HG02759 (cell line): ENCODE data around the gene CFHR1.
"Not testable (repeated sequence)": the region's sequence is repeated elsewhere in the genome, so short reads cannot be mapped to it uniquely, and the experiment has no call there.

Source experiments
- ATAC-seq: cut with Tn5 transposase; IDR thresholded peaks from one replicate; pipeline ENCODE4 v1.9.1; 2021; ENCODE audit warnings: mild to moderate bottlenecking, moderate library complexity; ENCODE audit not compliant: unreplicated experiment

Gene CFHR1

DNA sequence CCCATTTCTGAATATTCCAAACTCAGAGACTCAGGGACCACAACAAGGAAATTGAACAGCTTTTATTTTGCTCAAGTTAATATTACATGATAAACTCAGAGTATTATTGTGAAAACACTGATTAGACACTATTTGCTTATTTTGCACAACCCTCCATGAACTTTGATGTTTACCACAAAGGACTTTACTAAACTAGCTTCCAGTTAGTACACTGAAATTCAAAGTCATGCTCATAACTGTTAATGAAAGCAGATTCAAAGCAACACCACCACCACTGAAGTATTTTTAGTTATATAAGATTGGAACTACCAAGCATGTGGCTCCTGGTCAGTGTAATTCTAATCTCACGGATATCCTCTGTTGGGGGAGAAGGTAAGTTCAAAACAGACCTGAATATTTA, at the start of gene CFHR1:
Gene CFHR1 (plus strand): TSS at position 201 of the 400 bp plus-strand sequence. CDS start 114 bp downstream, at position 315.
- ATAC-seq = not testable (repeated sequence)

- ATAC-seq = not testable (repeated sequence)
Observed at GRCh38 chr1:196769823-196770222, 49.7 kb upstream of the CFHR1 start.

- ATAC-seq = no peak
Observed at GRCh38 chr1:196773713-196774112, 45.8 kb upstream of the CFHR1 start.

GRCh38 chr1:196774175-196774574, 45.4 kb upstream of the CFHR1 start:
- no peak for ATAC-seq

DNA sequence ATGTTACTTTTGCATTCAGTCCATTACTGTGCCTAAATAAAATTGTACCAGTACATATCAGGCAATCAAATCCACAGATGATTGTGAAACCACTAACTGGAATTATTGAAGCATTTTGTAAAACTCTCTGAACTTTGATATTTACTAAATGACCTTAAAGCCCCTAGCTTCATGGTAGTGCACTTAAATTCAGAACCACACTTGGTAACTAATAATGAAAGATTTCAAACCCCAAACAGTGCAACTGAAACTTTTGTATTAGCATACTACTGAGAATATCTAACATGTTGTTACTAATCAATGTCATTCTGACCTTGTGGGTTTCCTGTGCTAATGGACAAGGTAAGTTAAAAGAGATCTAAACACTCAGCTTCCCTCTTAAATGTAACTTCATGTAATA, 44.9 kb upstream of the CFHR1 start, which contains the start of gene CFHR3:
Gene CFHR3 (plus strand): TSS at position 238 of the 400 bp plus-strand sequence. CDS start 47 bp downstream, at position 285.
- no peak for ATAC-seq

GRCh38 chr1:196777603-196778002, 41.9 kb upstream of the CFHR1 start:
- ATAC-seq = no peak

- ATAC-seq = no peak
Observed at GRCh38 chr1:196779093-196779492, 40.4 kb upstream of the CFHR1 start.

DNA sequence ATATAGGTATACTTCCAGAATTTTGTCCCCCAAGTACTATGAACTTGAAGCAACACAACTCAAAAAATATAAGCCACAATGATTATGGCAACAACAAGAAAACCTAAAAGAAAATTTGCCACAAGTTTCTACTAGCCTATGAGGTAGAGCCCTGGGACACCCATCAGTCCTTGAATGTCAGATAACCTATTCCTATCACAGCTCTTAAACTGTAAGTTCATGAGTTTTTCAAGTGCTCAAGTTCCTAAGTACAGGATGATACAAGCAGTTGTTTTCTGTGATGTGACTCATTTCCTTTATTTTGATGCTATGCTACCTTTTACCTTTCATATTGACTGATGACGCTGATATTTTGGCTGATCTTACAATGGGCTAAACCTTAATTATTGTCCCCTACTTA, 28.3 kb upstream of the CFHR1 start:
- ATAC-seq = not testable (repeated sequence)

DNA sequence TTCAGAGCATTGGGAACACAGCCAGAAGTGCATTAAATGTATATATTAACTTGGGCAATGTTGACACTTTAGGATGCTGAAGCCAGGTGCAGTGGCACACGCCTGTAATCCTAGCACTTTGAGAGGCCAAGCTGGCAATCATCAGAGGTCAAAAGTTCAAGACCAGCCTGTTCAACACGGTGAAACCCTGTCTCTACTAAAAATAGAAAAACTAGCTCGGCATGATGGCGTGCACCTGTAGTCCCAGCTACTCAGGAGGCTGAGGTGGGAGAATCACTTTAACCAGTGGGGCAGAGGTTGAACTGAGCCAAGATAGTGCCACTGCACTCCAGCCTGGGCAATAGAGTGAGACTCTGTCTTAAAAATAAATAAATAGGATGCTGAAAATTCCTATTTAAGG, 25.4 kb upstream of the CFHR1 start:
- ATAC-seq = not testable (repeated sequence)

- no peak for ATAC-seq
Observed at GRCh38 chr1:196797891-196798290, 21.6 kb upstream of the CFHR1 start.

- ATAC-seq = not testable (repeated sequence)
Observed at GRCh38 chr1:196801920-196802319, 17.6 kb upstream of the CFHR1 start.

DNA sequence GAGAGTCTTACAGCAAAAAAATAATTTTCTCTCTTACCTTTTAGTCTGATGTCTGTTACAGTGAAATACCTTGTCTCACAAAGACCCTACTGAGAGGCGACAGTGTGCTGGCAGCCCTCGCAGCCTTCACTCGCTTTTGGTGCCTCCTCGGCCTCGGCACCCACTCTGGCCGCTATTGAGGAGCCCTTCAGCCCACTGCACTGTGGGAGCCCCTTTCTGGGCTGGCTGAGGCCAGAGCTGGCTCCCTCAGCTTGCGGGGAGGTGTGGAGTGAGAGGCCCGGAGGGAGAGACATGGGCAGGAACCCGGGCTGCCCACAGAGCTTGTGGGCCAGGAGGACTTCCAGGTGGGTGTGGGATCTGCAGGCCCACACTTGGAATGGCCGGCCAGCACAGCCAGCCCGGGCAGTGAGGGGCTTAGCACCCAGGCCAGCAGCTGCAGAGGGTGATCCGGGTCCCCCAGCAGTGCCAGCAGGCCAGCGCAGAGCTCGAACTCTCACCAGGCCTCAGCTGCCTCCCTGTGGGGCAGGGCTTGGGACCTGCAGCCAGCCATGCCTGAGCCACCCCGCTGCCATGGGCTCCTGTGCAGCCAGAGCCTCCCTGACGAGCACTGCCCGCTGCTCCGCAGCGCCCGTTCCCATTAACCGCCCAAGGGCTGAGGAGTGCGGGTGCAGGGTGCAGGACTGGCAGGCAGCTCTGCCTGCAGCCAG, 10.8 kb upstream of the CFHR1 start:
- no peak for ATAC-seq

DNA sequence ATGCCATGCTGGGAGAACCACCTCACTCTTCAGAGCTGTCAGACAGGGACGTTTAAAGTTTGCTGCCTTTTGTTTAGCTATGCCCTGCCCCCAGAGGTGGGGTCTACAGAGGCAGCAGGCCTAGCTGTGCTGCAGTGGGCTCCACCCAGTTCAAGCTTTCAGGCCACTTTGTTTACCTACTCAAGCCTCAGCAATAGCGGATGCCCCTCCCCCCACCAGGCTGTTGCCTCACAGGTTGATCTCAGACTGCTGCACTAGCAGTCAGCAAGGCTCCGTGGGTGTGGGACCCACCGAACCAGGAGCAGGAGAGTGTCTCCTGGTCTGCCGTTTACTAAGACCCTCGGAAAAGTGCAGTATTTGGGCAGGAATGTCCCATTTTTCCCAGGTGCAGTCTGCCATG, 2.1 kb upstream of the CFHR1 start:
- not testable (repeated sequence) for ATAC-seq

DNA sequence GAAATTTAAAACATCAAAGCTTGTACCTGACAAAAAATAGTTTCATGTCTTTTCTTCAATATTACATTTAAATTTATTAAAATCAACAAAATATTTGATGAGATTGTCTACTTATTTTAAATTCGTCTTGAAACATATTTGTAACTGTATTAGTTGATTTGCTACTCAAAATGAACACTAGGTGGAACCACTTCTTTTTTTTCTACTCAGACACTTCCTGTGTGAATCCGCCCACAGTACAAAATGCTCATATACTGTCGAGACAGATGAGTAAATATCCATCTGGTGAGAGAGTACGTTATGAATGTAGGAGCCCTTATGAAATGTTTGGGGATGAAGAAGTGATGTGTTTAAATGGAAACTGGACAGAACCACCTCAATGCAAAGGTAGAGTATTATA, 8.3 kb downstream of the CFHR1 start:
- ATAC-seq = peak; percentile 99

GRCh38 chr1:196849613-196850492, 30.3 kb downstream of the CFHR1 start:
- ATAC-seq = not testable (repeated sequence)

DNA sequence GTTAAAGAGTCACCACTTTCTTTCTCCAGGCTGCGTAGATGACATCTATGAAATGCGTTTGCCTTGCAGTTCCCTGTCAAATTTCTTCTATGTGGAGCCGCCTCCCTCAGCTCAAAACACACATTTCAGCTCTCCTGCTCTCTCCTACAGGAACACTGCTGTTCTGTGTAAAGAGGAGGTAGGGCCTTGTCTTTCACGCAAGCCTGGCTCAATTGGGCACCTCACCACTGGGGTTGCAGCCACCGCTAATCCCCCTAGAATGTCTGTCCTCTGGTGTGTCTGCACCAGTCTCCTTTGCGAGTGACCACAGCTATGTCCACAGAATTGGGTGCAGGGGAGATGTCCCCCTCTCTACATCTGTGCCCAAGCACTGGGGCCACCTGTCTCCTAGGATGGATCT, 36.5 kb downstream of the CFHR1 start:
- ATAC-seq = no peak

GRCh38 chr1:196857188-196857587, 37.7 kb downstream of the CFHR1 start:
- ATAC-seq = no peak

DNA sequence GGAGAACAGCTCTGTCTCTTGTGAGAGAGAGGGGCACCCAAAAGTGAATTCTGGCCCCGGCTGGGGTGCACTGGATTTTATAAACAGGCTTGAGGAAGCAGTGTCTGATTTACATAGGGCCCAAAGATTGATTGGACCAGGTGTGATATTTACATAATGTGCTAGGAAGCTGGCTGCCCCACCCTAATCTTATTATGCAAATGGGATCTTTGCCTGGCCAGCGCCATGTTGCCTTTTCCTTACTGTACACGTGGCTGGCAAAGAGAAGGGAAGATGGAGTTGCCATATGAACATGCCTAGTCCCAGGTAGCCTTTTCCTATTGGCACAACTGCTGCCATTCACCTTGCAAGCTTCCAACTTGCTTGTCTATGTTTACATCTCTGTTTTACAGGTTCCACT, 39.3 kb downstream of the CFHR1 start:
- ATAC-seq = no peak

DNA sequence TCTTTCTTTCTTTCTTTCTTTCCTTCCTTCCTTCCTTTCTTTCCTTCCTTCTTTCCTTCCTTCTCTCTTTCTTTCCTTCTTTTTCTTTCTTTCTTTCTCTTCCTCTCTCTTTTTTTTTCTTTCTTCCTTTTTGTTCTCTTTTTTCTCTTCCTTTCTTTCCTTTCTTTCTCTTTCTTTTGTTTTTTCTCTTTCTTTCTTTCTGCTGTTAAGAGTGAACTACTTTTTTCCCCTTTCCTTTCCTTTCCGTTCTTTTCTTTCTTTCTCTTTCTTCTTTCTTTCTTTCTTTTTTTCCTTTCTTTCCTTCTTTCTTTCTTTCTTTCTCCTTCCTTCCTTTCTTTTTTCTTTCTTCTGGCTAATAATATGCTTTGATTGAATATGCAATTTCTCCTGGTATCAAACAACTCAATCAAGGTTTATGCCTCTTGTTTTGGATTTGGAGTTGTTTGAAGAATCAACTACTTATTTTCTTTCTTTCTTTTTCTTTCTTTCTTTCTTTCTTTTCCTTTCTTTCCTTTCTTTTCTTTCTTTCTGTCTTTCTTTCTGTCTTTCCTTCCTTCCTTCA, 40.9 kb downstream of the CFHR1 start:
- ATAC-seq = no peak

- ATAC-seq = no peak
Observed at GRCh38 chr1:196861429-196861828, 41.9 kb downstream of the CFHR1 start.

DNA sequence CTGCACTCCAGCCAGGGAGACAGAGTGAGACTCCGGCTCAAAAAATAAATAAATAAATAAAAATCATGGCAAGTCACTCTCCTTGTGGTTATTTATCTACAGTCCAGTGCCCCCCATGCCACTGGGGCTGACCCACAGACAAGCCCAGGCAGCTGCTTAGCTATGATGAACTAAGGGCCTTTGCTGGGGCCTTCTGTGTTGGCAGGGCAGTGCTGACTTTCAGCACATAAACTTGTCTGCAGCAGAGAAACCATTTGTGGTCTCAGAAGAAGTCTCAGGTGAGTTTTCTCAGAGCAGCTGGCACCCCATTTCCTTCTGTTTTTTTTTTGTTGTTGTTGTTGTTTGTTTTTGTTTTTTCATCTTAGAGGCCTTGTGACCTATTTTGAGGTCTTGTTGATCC, 47.4 kb downstream of the CFHR1 start:
- no peak for ATAC-seq

GRCh38 chr1:196873385-196873784, 53.9 kb downstream of the CFHR1 start:
- ATAC-seq = no peak
